HepG2 (cell line): ENCODE measurements around the gene ZNF488. TPM values are rescaled to one million over a fixed set of nuclear protein-coding genes. Genes with fewer than 3 reads are reported as not detected.

Experiments used
- ATAC-seq: fragments of 200-7000 bp; cut with Tn5 transposase; 3 replicates; pipeline ENCODE4 v1.9.1; 2020; ENCODE audit warnings: mild to moderate bottlenecking, moderate library complexity
- BruUV-seq: library from RNA; stranded (reverse); fragments of 400-500 nt; replicated peaks from 2 replicates; lab custom pipeline; 2021; lab: Mats Ljungman, UMichigan
- CTCF ChIA-PET: fragments of 300-600 bp; formaldehyde crosslinking; extraction: SDS; loops from one replicate; lab custom pipeline; 2021; ENCODE audit warnings: low total read pairs, inconsistent platforms, low intra/inter-chr PET ratio; lab: Yijun Ruan, JAX
- POLR2A ChIA-PET: fragments of 350-600 bp; sonication (Branson Sonifier 250); formaldehyde crosslinking; loops from one replicate; lab custom pipeline; 2020; ENCODE audit warnings: antibody characterized with exemption, inconsistent platforms; lab: Yijun Ruan, JAX
- DNase-seq: peaks from one replicate; pipeline ENCODE4 v3.0.0-alpha.2; 2015; ENCODE audit warnings: low spot score
- FAIRE-seq: peaks from 3 replicates; lab custom pipeline; 2011; peaks lifted over from hg19 to GRCh38; lab: Jason Lieb, UNC
- H2AFZ ChIP-seq: one replicate; pipeline ENCODE4 v1.6.1; 2011; ENCODE audit warnings: low read length, inconsistent platforms
- H3K27ac ChIP-seq: fragments of 300-600 bp; 3 replicates; pipeline ENCODE4 v1.8.0; 2011; ENCODE audit warnings: mixed run types, mild to moderate bottlenecking, mixed read lengths, low read length, inconsistent platforms; ENCODE audit not compliant: insufficient read depth; ENCODE audit errors: extremely low read length
- H3K27me3 ChIP-seq, 2 experiments: fragments of 200-600 bp in 1 of 2; 2 replicates in 1 of 2; 3 replicates in 1 of 2; pipeline versions ENCODE4 v1.6.0 to v1.8.0; 2011; ENCODE audit warnings: low read length in 2 of 2, mild to moderate bottlenecking in 2 of 2, moderate library complexity in 2 of 2, inconsistent platforms in 1 of 2; ENCODE audit not compliant: insufficient read depth in 2 of 2, control insufficient read depth in 1 of 2
- H3K36me3 ChIP-seq, 2 experiments: fragments of 200-600 bp in 1 of 2; replicated peaks in 1 of 2; 2 replicates in 1 of 2; 3 replicates in 1 of 2; pipeline versions ENCODE4 v1.5.1 to v1.8.0; 2011; ENCODE audit warnings: low read length in 2 of 2, inconsistent platforms in 1 of 2; ENCODE audit not compliant: insufficient read depth in 2 of 2, control insufficient read depth in 1 of 2
- H3K4me1 ChIP-seq: 2 replicates; pipeline ENCODE4 v1.5.1; 2012; ENCODE audit warnings: low read length, inconsistent platforms; ENCODE audit not compliant: insufficient read depth
- H3K4me2 ChIP-seq: 2 replicates; pipeline ENCODE4 v1.6.0; 2011; ENCODE audit warnings: low read depth, low read length, inconsistent platforms
- H3K4me3 ChIP-seq, 3 experiments: fragments of 200-600 bp in 1 of 3; sonication (generic), shearing (Covaris generic) in 1 of 3; replicated peaks in 1 of 3; 2 replicates each; pipeline ENCODE4 v1.5.1; 2011 to 2016; ENCODE audit warnings: low read length in 3 of 3, inconsistent platforms in 2 of 3, low read depth in 2 of 3, mild to moderate bottlenecking in 2 of 3, control low read depth in 1 of 3, mixed read lengths in 1 of 3; ENCODE audit not compliant: insufficient read depth in 1 of 3
- H3K79me2 ChIP-seq: one replicate; pipeline ENCODE4 v1.6.1; 2011; ENCODE audit warnings: low read length, inconsistent platforms; ENCODE audit not compliant: insufficient read depth
- H3K9ac ChIP-seq: 2 replicates; pipeline ENCODE4 v1.6.0; 2011; ENCODE audit warnings: mild to moderate bottlenecking, low read depth, low read length, inconsistent platforms; ENCODE audit not compliant: insufficient read depth
- H3K9me3 ChIP-seq: 2 replicates; pipeline ENCODE4 v1.5.1; 2012; ENCODE audit warnings: mild to moderate bottlenecking, low read length
- H4K20me1 ChIP-seq: 2 replicates; pipeline ENCODE4 v1.6.0; 2011; ENCODE audit warnings: inconsistent platforms, mild to moderate bottlenecking, low read length, moderate library complexity; ENCODE audit not compliant: insufficient read depth
- CHD4 ChIP-seq: fragments of 200-600 bp; sonication (generic); IDR thresholded peaks from 2 replicates; pipeline ENCODE4 v1.7.0; 2017; ENCODE audit warnings: mild to moderate bottlenecking, low read length, borderline replicate concordance
- U2AF1 ChIP-seq: fragments of 200-400 bp; formaldehyde crosslinking; optimal IDR thresholded peaks from 2 replicates; pipeline ENCODE3; 2017; ENCODE audit warnings: mild to moderate bottlenecking, low read depth, low read length
- ZBTB7A ChIP-seq: sonication (generic); formaldehyde crosslinking; IDR thresholded peaks from 2 replicates; pipeline ENCODE4 v1.8.0; 2022; ENCODE audit warnings: mild to moderate bottlenecking, missing genetic modification reagents
- ZNF775 ChIP-seq: sonication (generic); formaldehyde crosslinking; IDR thresholded peaks from 2 replicates; pipeline ENCODE4 v1.4.0; 2020; ENCODE audit warnings: missing genetic modification reagents, mild to moderate bottlenecking, moderate library complexity, borderline replicate concordance
- WGBS: methylation state at CpG from one replicate; pipeline ENCODE4 v1.1.6; 2017; ENCODE audit warnings: low lambda C conversion rate; 5-methylcytosine and 5-hydroxymethylcytosine counted together
- in situ Hi-C: cut with HindIII; loops from 2 replicates; pipeline ENCODE4 v1.10.0; 2017; ENCODE audit warnings: low pct_unique_long_range_greater_than_20kb; ENCODE audit not compliant: extremely low pct_ligation_motif_present
- intact Hi-C: fragments of 100-400 bp; cut with micrococcal nuclease; formaldehyde crosslinking; loops from one replicate; pipeline ENCODE4 v1.10.0; 2022; ENCODE audit not compliant: unreplicated experiment
- polyA plus RNA-seq, 8 experiments: library from polyadenylated mRNA; depleted of rRNA in 3 of 8; stranded (reverse) in 7 of 8; unstranded in 1 of 8; fragments of >200 nt; fragmentation: Illumina TruSeq in 4 of 8; extraction: Trizol in 4 of 8; gene quantifications; 2 replicates each; pipeline versions ENCODE4 v1.2.1 to v1.2.3, GENCODE V29; 2011 to 2016; ENCODE audit warnings: low read depth in 4 of 8, missing spikeins in 1 of 8, mixed read lengths in 1 of 8; ENCODE audit not compliant: insufficient read depth in 1 of 8
- total RNA-seq, 5 experiments: library from RNA; depleted of rRNA; stranded (reverse); fragments of >200 nt; fragmentation: Illumina TruSeq; extraction: Trizol; gene quantifications; 2 replicates each; pipeline ENCODE4 v1.2.3, GENCODE V29; 2016; ENCODE audit warnings: low read depth in 1 of 5

Gene ZNF488
- total and polyA plus RNA-seq, 2 of the 13 experiments (the other 11 are each of a cell fraction or from before 2014, with no cell fraction given) = 0.13 to 0.15 TPM

DNA sequence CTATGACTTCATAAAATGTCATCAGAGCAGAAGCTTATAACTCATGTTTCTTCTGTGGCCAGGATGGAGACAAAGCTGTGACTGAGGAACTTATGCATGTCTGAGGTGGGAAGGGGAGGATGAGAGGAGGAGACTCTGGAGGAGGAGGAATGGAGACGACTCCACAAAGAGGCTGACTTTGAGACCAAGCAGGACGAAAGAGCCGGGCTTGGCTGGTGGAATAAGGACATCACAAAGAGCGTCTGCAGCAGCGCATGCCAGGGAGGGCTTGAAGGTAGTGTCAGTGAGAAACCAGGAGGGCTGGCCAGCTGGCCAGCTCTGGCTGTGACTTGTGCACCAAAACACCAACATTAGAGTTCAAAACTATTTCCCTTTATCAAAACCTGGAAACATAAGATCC, 68.0 kb downstream of the ZNF488 start:
- peaks cover 4 to 7% of the 10 kb centered on the region in 2 experiments; a peak in 2 of 5 replicates for H3K27me3 ChIP-seq
- FAIRE-seq (no peak), ATAC-seq (no peak), DNase-seq (no peak)
- H3K9ac ChIP-seq = no peak overlapping the region
- H3K79me2 ChIP-seq = no peaks in the 10 kb centered on the region
- no peaks in the 10 kb centered on the region for H4K20me1 ChIP-seq
- H3K4me1 ChIP-seq = no peaks in the 10 kb centered on the region
- H3K4me3 ChIP-seq = no peak overlapping the region
- H2AFZ ChIP-seq = no peak overlapping the region
- TF ChIP-seq ZBTB7A (CRISPR knock-in tag) (no peak), ZNF775 (CRISPR knock-in tag) (no peak), U2AF1 (no peak), CHD4 (no peak)
- no peak overlapping the region for H3K4me2 ChIP-seq
- no peaks in the 10 kb centered on the region for H3K36me3 ChIP-seq
- no TSS peak for BruUV-seq
- no peak overlapping the region for H3K27ac ChIP-seq
- POLR2A ChIA-PET = no interaction called here
- in situ Hi-C loops (no loop called here), intact Hi-C loops (loop anchor here (2.0 kb wide), 1 partner anchor 21 kb away; no protein-coding TSS in a partner anchor)
- CTCF ChIA-PET = no interaction called here
- no peaks in the 10 kb centered on the region for H3K9me3 ChIP-seq
- WGBS = 11% methylated on average over 5 of the region's 5 CpGs

Other genes with a start within 250 kb of the ZNF488 start
- not detected in 2 replicates for gene GDF10, start 84.1 kb downstream of the ZNF488 start, total RNA-seq (2016; rRNA removed; fragmentation: Illumina TruSeq; extraction: Trizol)
- 0.03 TPM in 1 of 2 replicates, not detected in the other for gene GDF10, start 84.1 kb downstream of the ZNF488 start, polyA plus RNA-seq (2011; rRNA removed)
- gene GDF2, start 61.8 kb downstream of the ZNF488 start, total RNA-seq (2016; rRNA removed; fragmentation: Illumina TruSeq; extraction: Trizol) = not detected in 2 replicates
- not detected in 2 replicates for gene GDF2, start 61.8 kb downstream of the ZNF488 start, polyA plus RNA-seq (2011; rRNA removed)
- not detected in 2 replicates for gene RBP3, start 35.9 kb downstream of the ZNF488 start, total RNA-seq (2016; rRNA removed; fragmentation: Illumina TruSeq; extraction: Trizol)
- not detected in 2 replicates for gene RBP3, start 35.9 kb downstream of the ZNF488 start, polyA plus RNA-seq (2011; rRNA removed)
- gene ANXA8, start 99.8 kb upstream of the ZNF488 start, total RNA-seq (2016; rRNA removed; fragmentation: Illumina TruSeq; extraction: Trizol) = not detected in 2 replicates
- gene ANXA8, start 99.8 kb upstream of the ZNF488 start, polyA plus RNA-seq (2011; rRNA removed) = not detected in 2 replicates
- not detected in 2 replicates for gene FAM25G, start 107.4 kb upstream of the ZNF488 start, total RNA-seq (2016; rRNA removed; fragmentation: Illumina TruSeq; extraction: Trizol)
- gene FAM25G, start 107.4 kb upstream of the ZNF488 start, polyA plus RNA-seq (2011; rRNA removed) = not detected in 2 replicates
- gene AGAP9, start 139.3 kb upstream of the ZNF488 start, total RNA-seq (2016; rRNA removed; fragmentation: Illumina TruSeq; extraction: Trizol) = 2.3 and 5.1 TPM in 2 replicates
- gene AGAP9, start 139.3 kb upstream of the ZNF488 start, polyA plus RNA-seq (2011; rRNA removed) = 12.0 TPM in 2 replicates